GM12872 (cell line): ENCODE data around the gene SURF1.

ENCODE experiments used
- CTCF ChIP-seq: IDR thresholded peaks from 3 replicates; pipeline ENCODE4 v1.5.1; 2011; ENCODE audit warnings: low read depth, mild to moderate bottlenecking, low read length, moderate library complexity; ENCODE audit not compliant: insufficient read depth

Gene SURF1

DNA sequence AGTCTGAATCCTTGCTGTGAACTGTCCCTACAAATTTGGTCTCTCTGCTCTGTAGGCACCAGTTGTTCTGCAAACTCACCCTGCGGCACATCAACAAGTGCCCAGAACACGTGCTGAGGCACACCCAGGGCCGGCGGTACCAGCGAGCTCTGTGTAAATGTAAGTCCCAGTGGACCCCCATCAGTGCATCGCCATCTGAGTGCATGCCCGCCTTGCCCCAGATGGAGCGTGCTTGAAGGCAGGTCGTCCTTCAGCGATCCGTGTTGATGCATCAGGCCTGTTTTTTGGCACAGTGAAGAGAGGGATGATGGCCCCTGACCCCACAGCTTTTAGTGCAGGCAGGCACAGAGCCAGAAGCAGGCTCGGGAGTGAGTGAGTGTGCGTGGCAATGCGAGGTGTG lies 1.4 kb upstream of the SURF1 start:
- TF ChIP-seq CTCF, result no peak

GRCh38 chr9:133355881-133356357 lies 368 bp downstream of the SURF1 start:
- TF ChIP-seq CTCF, result no peak

DNA sequence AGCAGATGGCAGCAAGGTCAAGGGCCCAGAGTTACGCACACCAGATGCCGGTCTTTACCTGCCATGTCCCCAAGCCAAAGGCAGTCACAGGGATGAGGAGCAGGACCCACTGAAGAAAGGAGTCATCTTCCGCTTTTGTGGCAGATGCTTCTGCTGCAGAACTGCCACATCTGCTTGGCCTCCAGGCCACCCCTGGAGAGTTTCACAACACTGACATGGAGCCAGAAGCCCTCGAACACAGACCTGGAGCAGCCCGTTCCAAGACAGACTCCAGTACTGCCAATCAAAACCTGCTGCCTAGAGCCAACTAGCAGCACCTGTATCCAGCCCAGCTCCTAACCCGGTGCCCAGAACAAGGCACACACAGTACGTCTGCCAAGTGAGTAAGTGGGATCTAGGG lies 1.5 kb downstream of the SURF1 start:
- no peak for TF ChIP-seq CTCF

DNA sequence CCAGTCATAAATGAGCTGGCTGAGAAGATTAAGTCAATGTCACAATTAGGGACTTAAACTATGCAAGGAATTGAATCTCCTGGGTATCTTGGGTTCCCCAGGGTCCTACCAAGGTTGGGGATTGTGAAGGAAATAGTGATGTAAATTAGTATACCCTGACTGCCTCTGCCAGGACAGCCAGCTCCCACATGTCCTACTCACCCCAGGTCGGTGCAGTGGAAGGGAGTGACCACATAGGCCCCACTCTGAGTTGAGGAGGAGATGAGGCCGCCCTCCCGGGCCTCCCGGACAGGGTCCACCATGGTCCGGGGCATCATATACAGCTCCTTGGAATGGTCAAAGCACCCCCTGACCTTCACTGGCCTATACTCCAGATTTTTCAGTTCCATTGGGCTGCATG lies 2.7 kb downstream of the SURF1 start:
- no peak for TF ChIP-seq CTCF

DNA sequence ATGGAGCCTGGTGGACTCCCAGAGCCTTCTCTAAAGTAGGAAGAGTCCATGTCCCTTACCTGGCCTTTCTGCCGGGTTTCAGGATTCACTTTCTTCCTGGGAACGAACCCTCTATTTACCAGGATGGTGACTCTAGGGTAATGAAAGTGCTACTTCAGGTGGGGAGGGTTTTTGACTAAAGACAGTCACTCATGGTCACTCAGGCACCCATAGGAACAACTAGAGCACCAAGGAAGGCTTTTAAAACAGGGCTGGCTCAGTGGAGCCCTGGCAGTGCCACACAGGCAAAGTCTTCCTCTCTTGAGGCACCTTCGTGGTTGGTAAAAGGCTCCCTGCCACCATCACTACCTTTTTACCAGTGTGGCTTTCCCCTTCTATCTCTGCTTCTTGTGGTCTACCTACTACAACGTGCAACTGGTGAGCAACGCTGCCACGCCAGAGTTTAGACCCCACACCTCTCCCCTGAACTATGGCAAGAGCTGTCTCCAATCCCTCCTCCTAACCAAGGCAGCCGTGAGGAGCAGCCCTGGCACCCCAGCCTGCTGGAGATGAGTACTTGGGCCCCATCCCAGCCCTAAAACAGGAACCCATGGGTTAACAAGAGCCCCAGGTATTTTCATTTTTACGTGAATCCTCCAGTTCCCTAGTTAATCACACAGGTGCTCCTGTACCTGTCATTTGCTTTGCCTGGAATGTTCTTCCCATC lies 3.5 kb downstream of the SURF1 start:
- no peak for TF ChIP-seq CTCF

DNA sequence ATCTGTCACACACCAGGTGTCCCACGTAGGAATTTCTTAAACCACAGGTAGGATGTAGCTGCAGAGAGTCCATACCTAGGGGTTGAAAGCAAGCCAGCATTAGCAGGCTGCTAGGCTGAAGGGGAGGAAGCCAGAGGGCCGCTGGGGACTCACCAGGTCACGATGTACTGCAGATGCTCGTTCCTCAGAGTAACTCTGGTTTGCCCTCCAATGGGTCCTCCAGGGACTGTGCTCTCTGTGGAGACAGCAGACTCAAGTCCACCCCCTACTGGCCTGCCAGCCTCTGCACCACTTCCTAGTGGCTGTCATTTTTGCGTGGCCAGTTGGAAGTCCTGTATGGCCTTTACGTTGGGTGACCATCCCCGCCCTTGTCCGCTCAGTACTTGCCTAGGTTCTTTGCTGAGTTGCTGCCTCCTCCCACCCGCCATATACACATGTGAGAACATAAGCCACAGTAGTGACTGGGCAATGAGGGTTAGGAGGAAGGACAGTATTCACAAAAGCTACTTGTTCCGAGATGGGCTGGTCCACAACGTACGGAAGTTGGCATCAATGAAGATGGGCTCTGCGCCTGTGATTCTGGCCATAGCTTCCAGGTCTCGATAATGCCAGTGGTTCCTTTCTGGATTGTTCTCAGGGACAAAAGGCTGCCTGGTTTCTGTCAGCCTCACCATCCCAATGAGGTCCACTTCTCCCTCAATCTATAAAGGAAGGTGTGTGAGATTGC lies 4.2 kb downstream of the SURF1 start:
- peak; percentile 77 for TF ChIP-seq CTCF

DNA sequence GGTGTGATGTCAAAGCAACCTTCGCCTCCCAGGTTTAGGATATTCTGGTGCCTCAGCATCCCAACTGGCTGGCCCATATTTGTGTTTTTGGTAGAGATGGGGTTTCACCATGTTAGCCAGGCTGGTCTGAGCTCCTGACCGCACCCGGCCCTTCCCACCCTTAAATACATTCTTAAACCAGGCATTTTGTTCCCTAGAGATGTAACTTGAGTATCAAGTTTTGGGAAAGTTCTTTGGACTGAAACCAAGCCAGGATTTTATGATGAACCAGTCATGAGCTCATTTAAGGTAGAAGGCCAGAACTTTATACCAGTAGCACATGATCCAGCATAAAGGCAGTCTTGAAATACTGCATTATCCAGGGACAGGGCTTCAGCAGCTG lies 4.8 kb downstream of the SURF1 start:
- no peak for TF ChIP-seq CTCF
